ENCODE data around the gene PTPRE.

PTPRE gene

DNA sequence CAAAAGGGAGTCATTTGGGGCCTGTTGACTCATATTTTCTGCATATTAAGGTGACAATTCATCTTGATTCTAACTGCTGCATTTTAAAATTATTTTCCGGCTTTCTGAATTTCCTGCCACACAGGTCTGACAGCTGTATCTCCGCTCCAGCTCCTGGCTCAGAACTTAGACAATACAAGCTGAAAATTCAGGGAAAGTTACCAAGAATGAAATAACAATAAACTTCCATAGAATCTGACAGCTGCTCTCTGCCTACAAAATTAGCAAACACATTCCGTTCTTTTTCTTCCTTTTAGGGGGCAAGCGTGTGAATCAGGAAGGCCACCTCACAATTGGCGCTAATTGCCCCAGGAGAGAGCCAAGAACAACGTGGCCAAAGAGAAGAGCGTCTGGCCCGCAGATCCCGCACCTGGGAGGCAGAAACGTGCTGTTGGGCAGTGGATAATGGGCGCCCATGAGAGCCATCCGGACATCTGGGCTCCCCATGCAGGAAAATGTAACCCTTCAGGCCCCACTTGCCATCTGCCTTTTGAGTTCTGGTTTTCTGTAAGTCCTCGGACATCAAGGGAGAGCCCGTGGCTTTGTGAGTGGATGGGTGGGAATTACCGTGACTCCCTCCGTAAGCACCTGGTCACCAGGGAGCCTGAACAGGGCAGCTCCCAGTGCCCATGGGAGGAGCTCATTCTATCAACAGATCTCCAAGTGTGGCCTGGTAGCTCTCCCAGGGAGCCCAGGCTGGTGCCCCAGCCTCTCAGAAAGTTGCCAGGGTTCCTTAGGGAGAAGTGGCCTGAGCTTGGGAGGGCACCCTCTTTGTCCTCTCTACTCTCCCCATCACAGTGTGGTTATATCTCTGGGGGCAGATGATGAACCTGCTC is 19.1 kb upstream of the PTPRE start:
- Histone ChIP-seq H3K27me3 (ENCODE audit: insufficient read depth, poor library complexity, severe bottlenecking) (no peaks in the 10 kb centered on the region), H3K4me3 (replicated peaks; ENCODE audit: insufficient read depth, low read length) (no peak overlapping the region), H3K27ac (replicated peaks) (no peak overlapping the region)
- TF ChIP-seq, protein P1, sequence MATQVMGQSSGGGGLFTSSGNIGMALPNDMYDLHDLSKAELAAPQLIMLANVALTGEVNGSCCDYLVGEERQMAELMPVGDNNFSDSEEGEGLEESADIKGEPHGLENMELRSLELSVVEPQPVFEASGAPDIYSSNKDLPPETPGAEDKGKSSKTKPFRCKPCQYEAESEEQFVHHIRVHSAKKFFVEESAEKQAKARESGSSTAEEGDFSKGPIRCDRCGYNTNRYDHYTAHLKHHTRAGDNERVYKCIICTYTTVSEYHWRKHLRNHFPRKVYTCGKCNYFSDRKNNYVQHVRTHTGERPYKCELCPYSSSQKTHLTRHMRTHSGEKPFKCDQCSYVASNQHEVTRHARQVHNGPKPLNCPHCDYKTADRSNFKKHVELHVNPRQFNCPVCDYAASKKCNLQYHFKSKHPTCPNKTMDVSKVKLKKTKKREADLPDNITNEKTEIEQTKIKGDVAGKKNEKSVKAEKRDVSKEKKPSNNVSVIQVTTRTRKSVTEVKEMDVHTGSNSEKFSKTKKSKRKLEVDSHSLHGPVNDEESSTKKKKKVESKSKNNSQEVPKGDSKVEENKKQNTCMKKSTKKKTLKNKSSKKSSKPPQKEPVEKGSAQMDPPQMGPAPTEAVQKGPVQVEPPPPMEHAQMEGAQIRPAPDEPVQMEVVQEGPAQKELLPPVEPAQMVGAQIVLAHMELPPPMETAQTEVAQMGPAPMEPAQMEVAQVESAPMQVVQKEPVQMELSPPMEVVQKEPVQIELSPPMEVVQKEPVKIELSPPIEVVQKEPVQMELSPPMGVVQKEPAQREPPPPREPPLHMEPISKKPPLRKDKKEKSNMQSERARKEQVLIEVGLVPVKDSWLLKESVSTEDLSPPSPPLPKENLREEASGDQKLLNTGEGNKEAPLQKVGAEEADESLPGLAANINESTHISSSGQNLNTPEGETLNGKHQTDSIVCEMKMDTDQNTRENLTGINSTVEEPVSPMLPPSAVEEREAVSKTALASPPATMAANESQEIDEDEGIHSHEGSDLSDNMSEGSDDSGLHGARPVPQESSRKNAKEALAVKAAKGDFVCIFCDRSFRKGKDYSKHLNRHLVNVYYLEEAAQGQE (IDR thresholded peaks at IDR 0.05; ENCODE audit: insufficient replicate concordance, low read depth): no peak
- TF ChIP-seq, protein P2, sequence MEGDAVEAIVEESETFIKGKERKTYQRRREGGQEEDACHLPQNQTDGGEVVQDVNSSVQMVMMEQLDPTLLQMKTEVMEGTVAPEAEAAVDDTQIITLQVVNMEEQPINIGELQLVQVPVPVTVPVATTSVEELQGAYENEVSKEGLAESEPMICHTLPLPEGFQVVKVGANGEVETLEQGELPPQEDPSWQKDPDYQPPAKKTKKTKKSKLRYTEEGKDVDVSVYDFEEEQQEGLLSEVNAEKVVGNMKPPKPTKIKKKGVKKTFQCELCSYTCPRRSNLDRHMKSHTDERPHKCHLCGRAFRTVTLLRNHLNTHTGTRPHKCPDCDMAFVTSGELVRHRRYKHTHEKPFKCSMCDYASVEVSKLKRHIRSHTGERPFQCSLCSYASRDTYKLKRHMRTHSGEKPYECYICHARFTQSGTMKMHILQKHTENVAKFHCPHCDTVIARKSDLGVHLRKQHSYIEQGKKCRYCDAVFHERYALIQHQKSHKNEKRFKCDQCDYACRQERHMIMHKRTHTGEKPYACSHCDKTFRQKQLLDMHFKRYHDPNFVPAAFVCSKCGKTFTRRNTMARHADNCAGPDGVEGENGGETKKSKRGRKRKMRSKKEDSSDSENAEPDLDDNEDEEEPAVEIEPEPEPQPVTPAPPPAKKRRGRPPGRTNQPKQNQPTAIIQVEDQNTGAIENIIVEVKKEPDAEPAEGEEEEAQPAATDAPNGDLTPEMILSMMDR (IDR thresholded peaks at IDR 0.05; ENCODE audit: insufficient read depth, low read length): no peak
- TF ChIP-seq POLR2AphosphoS5 (IDR thresholded peaks at IDR 0.05; ENCODE audit: low read depth) (no peak), GABPA (IDR thresholded peaks at IDR 0.05; ENCODE audit: low read depth) (no peak), SPI1 (IDR thresholded peaks at IDR 0.05; ENCODE audit: borderline replicate concordance, low read depth) (no peak)
- DNase-seq (ENCODE audit: low read depth in 1 of 2, low spot score in 1 of 2): no peak

DNA sequence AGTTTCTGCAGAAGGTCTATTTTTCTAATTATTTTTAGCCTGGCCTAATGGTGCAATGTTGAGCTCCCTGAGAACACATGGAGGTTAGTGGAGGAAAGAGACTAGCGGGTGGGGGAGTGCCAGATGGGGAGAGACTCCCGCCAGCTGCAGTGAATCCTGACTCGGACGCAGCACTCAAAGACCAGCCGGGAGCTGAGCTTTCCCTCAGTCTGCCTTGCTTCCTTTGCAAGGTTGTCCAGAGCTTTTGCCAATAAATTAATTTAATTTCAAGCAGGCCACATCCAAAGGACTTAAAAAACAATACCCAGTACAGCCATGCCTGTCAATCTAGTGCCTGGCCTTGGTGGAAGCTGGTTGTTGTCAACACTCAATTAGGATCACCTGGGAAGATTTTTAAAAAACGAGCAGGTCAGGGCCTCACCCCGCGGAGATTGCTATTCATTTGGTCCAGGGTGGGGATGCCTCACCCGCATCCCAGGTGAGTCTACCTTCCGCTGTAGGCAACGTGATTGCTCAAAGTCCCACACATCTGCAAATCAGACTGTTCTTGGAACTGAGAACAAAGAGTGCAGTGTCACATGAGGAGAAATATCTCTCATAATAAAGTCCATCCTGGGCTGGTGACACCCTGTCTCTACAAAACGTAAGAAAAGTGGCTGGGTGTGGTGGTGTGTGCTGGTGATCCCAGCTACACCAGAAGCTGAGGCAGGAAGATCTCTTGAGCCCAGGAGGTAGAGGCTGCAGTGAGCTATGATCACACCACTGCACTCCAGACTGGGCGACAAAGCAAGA is 18.2 kb upstream of the PTPRE start:
- Histone ChIP-seq H3K27ac (replicated peaks) (0 out of 2 replicates have a peak overlapping the region, but pooled peaks have one; percentile 2), H3K27me3 (ENCODE audit: insufficient read depth, poor library complexity, severe bottlenecking) (no peaks in the 10 kb centered on the region), H3K4me3 (replicated peaks; ENCODE audit: insufficient read depth, low read length) (no peak overlapping the region)
- no peak for TF ChIP-seq POLR2AphosphoS5 (IDR thresholded peaks at IDR 0.05; ENCODE audit: low read depth)
- TF ChIP-seq, protein P2 (IDR thresholded peaks at IDR 0.05; ENCODE audit: insufficient read depth, low read length): no peak
- no peak for TF ChIP-seq SPI1 (IDR thresholded peaks at IDR 0.05; ENCODE audit: borderline replicate concordance, low read depth)
- TF ChIP-seq GABPA (IDR thresholded peaks at IDR 0.05; ENCODE audit: low read depth): no peak
- TF ChIP-seq, protein P1 (IDR thresholded peaks at IDR 0.05; ENCODE audit: insufficient replicate concordance, low read depth): no peak
- no peak for DNase-seq (ENCODE audit: low read depth in 1 of 2, low spot score in 1 of 2)

DNA sequence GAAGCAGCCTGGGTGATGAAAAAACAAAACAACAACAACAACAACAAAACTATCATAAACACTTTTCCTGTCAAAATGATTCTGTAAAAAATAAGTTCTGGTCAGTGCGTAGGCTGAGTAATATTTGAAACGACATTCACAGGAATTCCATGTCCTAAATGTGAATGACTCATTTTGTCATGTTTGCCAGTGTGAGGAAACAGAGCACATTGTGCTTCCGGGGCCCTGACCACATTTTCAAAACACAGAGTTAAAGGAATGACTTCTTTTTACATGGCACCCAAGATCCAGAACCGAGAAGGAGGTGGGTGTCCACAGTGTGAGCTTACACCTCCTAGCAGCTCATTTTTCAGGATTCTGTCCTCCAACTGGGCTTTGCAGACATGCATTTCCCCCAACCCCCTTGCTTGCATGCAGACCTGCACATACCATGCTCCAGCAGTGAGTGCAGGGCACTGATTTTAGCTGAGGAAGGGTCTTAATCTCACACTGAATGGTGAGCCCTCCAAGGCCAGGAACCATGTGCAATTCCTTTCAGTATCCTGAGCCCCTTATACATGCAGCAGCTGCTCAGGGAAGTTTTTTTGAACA is 17.2 kb upstream of the PTPRE start:
- H3K27ac ChIP-seq (replicated peaks): no peak overlapping the region
- TF ChIP-seq GABPA (IDR thresholded peaks at IDR 0.05; ENCODE audit: low read depth): no peak
- TF ChIP-seq, protein P2 (IDR thresholded peaks at IDR 0.05; ENCODE audit: insufficient read depth, low read length): no peak
- TF ChIP-seq, protein P1 (IDR thresholded peaks at IDR 0.05; ENCODE audit: insufficient replicate concordance, low read depth): no peak
- DNase-seq (ENCODE audit: low read depth in 1 of 2, low spot score in 1 of 2): peak in 1 of 2 experiments; percentile 30
- H3K27me3 ChIP-seq (ENCODE audit: insufficient read depth, poor library complexity, severe bottlenecking): no peaks in the 10 kb centered on the region
- H3K4me3 ChIP-seq (replicated peaks; ENCODE audit: insufficient read depth, low read length): no peak overlapping the region

All from HL-60 (cell line).